Measurements from ENCODE around the gene PIAS4. TPM values are rescaled to one million over a fixed set of nuclear protein-coding genes. Genes with fewer than 3 reads are reported as not detected.

The PIAS4 gene
- polyA plus RNA-seq, 1 experiment: 9.0 TPM

- no peak for TF ChIP-seq CTCF (IDR thresholded peaks at IDR 0.05; ENCODE audit: low read depth, low read length)
- ChIA-PET CTCF (no interaction called here), POLR2A (interaction anchor here (0.6 to 1.0 kb wide), 2 partner anchors 8 to 13 kb away, joined by 3 read pairs; no protein-coding TSS in a partner anchor)
- peak overlapping the region; percentile 74 for H3K4me3 ChIP-seq (ENCODE audit: low read depth, low read length)
- H3K9me3 ChIP-seq (ENCODE audit: control insufficient read depth, insufficient read depth, low read length): no peaks in the 10 kb centered on the region; the same call in 1 of the 2 replicates
- DNase-seq (ENCODE audit: low read depth, low spot score): peak; percentile 96
- H3K27ac ChIP-seq (ENCODE audit: low read depth, low read length): no peak overlapping the region
- no peaks in the 10 kb centered on the region for H3K27me3 ChIP-seq (ENCODE audit: control insufficient read depth, insufficient read depth, low read length)
Measured at GRCh38 chr19:4065430-4066175, 58.1 kb downstream of the PIAS4 start.

- no peak for TF ChIP-seq CTCF (IDR thresholded peaks at IDR 0.05; ENCODE audit: low read depth, low read length)
- DNase-seq (ENCODE audit: low read depth, low spot score): no peak
- ChIA-PET POLR2A (interaction anchor here (0.6 to 1.0 kb wide), 2 partner anchors 8 to 14 kb away, joined by 3 read pairs; no protein-coding TSS in a partner anchor), CTCF (no interaction called here)
- Histone ChIP-seq H3K4me3 (ENCODE audit: low read depth, low read length) (peak overlapping the region; percentile 69), H3K27ac (ENCODE audit: low read depth, low read length) (peak overlapping the region; percentile 47), H3K9me3 (ENCODE audit: control insufficient read depth, insufficient read depth, low read length) (no peaks in the 10 kb centered on the region; the same call in 1 of the 2 replicates), H3K27me3 (ENCODE audit: control insufficient read depth, insufficient read depth, low read length) (no peaks in the 10 kb centered on the region)
Measured at GRCh38 chr19:4066176-4066606, 58.7 kb downstream of the PIAS4 start.

GRCh38 chr19:4066682-4067395 is 59.3 kb downstream of the PIAS4 start, which contains the start of gene ZBTB7A:
ZBTB7A (minus strand) TSS chr19:4066899; CDS start chr19:4055232, 11,667 bp downstream.
- H3K27ac ChIP-seq (ENCODE audit: low read depth, low read length): peak within 1 kb of the TSS; percentile 47
- no peak for TF ChIP-seq CTCF (IDR thresholded peaks at IDR 0.05; ENCODE audit: low read depth, low read length)
- H3K27me3 ChIP-seq (ENCODE audit: control insufficient read depth, insufficient read depth, low read length): no peaks in the 10 kb centered on the region
- no peak for DNase-seq (ENCODE audit: low read depth, low spot score)
- no peaks in the 10 kb centered on the region; the same call in 1 of the 2 replicates for H3K9me3 ChIP-seq (ENCODE audit: control insufficient read depth, insufficient read depth, low read length)
- H3K4me3 ChIP-seq (ENCODE audit: low read depth, low read length): peak within 1 kb of the TSS; percentile 69
- ChIA-PET POLR2A (interaction anchor here (0.7 to 1.0 kb wide), 2 partner anchors 14 to 31 kb away, joined by 3 read pairs; no protein-coding TSS in a partner anchor), CTCF (interaction anchor here (0.6 kb wide), 1 partner anchor 14 kb away, joined by 3 read pairs; no protein-coding TSS in a partner anchor)

DNA sequence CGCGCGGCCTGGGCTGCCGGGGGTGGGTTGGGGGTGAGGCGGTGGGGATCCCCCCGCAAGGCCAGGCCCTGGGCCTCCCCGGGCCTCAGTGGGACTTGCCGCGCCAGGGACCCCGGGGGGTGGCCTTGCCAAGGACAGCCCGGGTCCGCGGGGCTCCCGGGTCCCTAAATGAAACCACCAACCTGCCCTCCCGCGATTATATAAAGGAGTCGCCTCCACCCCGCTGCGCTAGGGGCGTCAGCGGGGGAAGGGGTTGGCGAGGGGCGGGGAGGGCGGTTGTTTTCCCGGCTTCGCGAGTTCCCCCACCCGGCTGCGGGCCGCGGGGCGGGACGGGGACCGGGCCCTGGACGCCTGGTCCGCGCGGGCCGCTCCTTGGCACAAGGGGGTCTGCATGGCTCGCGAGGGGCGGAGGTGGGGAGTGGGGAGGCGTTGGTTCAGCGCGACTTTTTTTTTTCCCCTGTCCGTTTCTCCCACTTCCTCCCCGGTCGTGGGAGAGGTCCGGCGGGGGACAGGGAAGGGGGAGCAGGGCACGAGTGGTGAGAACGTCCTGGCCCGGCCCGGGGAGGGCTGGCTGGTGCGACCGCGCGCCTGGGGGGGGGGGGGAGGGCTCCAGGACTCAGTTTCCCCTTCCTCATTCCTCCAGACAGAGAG is 60.0 kb downstream of the PIAS4 start:
- ChIA-PET CTCF (no interaction called here), POLR2A (interaction anchor here (0.7 kb wide), 1 partner anchor 30 kb away, joined by 3 read pairs; no protein-coding TSS in a partner anchor)
- Histone ChIP-seq H3K9me3 (ENCODE audit: control insufficient read depth, insufficient read depth, low read length) (no peaks in the 10 kb centered on the region; the same call in 1 of the 2 replicates), H3K4me3 (ENCODE audit: low read depth, low read length) (peak overlapping the region; percentile 69), H3K27ac (ENCODE audit: low read depth, low read length) (no peak overlapping the region), H3K27me3 (ENCODE audit: control insufficient read depth, insufficient read depth, low read length) (no peaks in the 10 kb centered on the region)
- TF ChIP-seq CTCF (IDR thresholded peaks at IDR 0.05; ENCODE audit: low read depth, low read length): no peak
- no peak for DNase-seq (ENCODE audit: low read depth, low spot score)

Measured in AG04450 (cell line).